H1 (cell line): ENCODE data around the gene PSORS1C1.

Experiments used
- JUN ChIP-seq: IDR thresholded peaks from 2 replicates; pipeline ENCODE4 v1.6.1; 2011; ENCODE audit warnings: low read depth, mild to moderate bottlenecking, improper control_type of control experiment, low read length
- POLR2A ChIP-seq, 2 experiments: IDR thresholded peaks; 1 replicate in 1 of 2; 2 replicates in 1 of 2; pipeline ENCODE4 v1.6.1; 2011; ENCODE audit warnings: low read depth in 2 of 2, low read length in 2 of 2, mild to moderate bottlenecking in 2 of 2; ENCODE audit errors: control extremely low read depth in 1 of 2
- POLR2AphosphoS5 ChIP-seq: IDR thresholded peaks from 2 replicates; pipeline ENCODE4 v1.6.1; 2011; ENCODE audit warnings: low read depth, low read length
- SIN3A ChIP-seq, 2 experiments: IDR thresholded peaks in 1 of 2; conservative IDR thresholded peaks in 1 of 2; 2 replicates each; pipeline ENCODE4 v1.6.1; 2011 to 2012; ENCODE audit warnings: low read length in 2 of 2, improper control_type of control experiment in 1 of 2, low read depth in 1 of 2, mild to moderate bottlenecking in 1 of 2
- TF ChIP-seq, protein P1 (sequence below), 3 experiments: IDR thresholded peaks; 1 replicate in 2 of 3; 2 replicates in 1 of 3; pipeline versions ENCODE4 v1.5.1 to v1.6.1; 2011; ENCODE audit warnings: low read length in 3 of 3, mild to moderate bottlenecking in 3 of 3, inconsistent platforms in 2 of 3, low read depth in 1 of 3, moderate library complexity in 1 of 3; ENCODE audit not compliant: insufficient read depth in 1 of 3; ENCODE audit errors: control extremely low read depth in 1 of 3

DNA sequence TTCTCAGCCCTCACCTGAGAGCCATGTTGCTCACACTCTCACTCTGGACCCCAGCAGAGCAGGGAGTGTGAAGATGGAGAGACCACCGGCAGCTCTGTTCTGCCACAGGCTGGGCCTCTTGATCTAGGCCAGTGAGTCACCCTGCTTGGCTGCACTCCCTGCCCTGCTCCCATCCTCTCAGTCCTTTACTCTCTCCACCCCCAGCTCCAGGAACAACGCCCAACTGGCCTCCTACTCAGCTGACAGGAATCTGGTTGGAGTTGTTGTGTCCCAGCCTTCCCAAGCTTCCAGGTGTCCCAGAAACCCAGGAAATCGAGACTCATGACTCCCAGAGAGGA, at the start of gene PSORS1C1:
- TF ChIP-seq, protein P1, sequence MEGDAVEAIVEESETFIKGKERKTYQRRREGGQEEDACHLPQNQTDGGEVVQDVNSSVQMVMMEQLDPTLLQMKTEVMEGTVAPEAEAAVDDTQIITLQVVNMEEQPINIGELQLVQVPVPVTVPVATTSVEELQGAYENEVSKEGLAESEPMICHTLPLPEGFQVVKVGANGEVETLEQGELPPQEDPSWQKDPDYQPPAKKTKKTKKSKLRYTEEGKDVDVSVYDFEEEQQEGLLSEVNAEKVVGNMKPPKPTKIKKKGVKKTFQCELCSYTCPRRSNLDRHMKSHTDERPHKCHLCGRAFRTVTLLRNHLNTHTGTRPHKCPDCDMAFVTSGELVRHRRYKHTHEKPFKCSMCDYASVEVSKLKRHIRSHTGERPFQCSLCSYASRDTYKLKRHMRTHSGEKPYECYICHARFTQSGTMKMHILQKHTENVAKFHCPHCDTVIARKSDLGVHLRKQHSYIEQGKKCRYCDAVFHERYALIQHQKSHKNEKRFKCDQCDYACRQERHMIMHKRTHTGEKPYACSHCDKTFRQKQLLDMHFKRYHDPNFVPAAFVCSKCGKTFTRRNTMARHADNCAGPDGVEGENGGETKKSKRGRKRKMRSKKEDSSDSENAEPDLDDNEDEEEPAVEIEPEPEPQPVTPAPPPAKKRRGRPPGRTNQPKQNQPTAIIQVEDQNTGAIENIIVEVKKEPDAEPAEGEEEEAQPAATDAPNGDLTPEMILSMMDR (IDR thresholded peaks at IDR 0.05; ENCODE audit: control extremely low read depth in 1 of 3, insufficient read depth in 1 of 3, low read depth in 1 of 3, low read length in 3 of 3) = no peak
- no peak for TF ChIP-seq SIN3A (conservative IDR thresholded peaks at IDR 0.05 in 1 of 2, IDR thresholded peaks at IDR 0.05 in 1 of 2; ENCODE audit: low read depth in 1 of 2, low read length in 2 of 2)
- no peak for TF ChIP-seq POLR2AphosphoS5
- no peak for TF ChIP-seq POLR2A (IDR thresholded peaks at IDR 0.05; ENCODE audit: control extremely low read depth in 1 of 2, low read depth in 2 of 2, low read length in 2 of 2)
- no peak for TF ChIP-seq JUN
